Adrenal gland (tissue), 12 donors: ENCODE data around the gene RSPH4A. TPM values are rescaled to one million over a fixed set of nuclear protein-coding genes. Genes with fewer than 3 reads are reported as not detected.
"Not testable (repeated sequence)": the region's sequence is repeated elsewhere in the genome, so short reads cannot be mapped to it uniquely, and the experiment has no call there.

Experiments used
- DNase-seq, 7 donors: peaks; one replicate each; pipeline ENCODE4 v3.0.0-alpha.2; 2019 to 2020
- H3K27ac ChIP-seq, 5 donors: fragments of 200-600 bp; sonication (generic) in 4 of 5; 1 replicate in 3 of 5; 2 replicates in 2 of 5; pipeline versions ENCODE4 v1.5.1 to v1.8.0; 2016 to 2020; ENCODE audit warnings: mild to moderate bottlenecking in 1 of 5
- H3K27me3 ChIP-seq: fragments of 200-600 bp; 2 replicates; pipeline ENCODE4 v1.8.0; 2021
- H3K36me3 ChIP-seq, 2 donors: fragments of 200-600 bp; replicated peaks in 1 of 2; 1 replicate in 1 of 2; 2 replicates in 1 of 2; pipeline versions ENCODE4 v1.5.1 to v1.8.0; 2018 to 2022
- H3K4me1 ChIP-seq, 2 donors: fragments of 200-600 bp; replicated peaks in 1 of 2; 1 replicate in 1 of 2; 2 replicates in 1 of 2; pipeline versions ENCODE4 v1.5.1 to v1.8.0; 2018 to 2021
- H3K4me3 ChIP-seq, 4 donors: fragments of 200-600 bp; sonication (generic) in 3 of 4; one replicate each; pipeline ENCODE4 v1.5.1; 2016 to 2018
- H3K9me3 ChIP-seq, 3 donors: fragments of 200-600 bp; sonication (generic) in 1 of 3; replicated peaks in 1 of 3; 1 replicate in 2 of 3; 2 replicates in 1 of 3; pipeline versions ENCODE4 v1.5.1 to v1.8.0; 2016 to 2021
- POLR2A ChIP-seq, 2 donors: fragments of 450-650 bp; IDR thresholded peaks; one replicate each; pipeline ENCODE4 v1.6.1; 2017; ENCODE audit warnings: antibody characterized with exemption in 2 of 2, mild to moderate bottlenecking in 2 of 2, moderate library complexity in 1 of 2
- WGBS, 4 donors: extraction: QIAGEN DNeasy Blood & Tissue Kit in 2 of 4; methylation state at CpG; one replicate each; pipeline versions ENCODE4 v1.1.5 to v1.1.7; 2013 to 2017; 5-methylcytosine and 5-hydroxymethylcytosine counted together
- intact Hi-C, 2 donors: fragments of 100-400 bp; cut with DNase I; formaldehyde crosslinking; loops; one replicate each; pipeline versions ENCODE4 v1.14.1 to v1.15.0; 2022 to 2023
- polyA plus RNA-seq, 3 donors: library from polyadenylated mRNA; stranded (reverse); fragments of 200-250 nt in 2 of 3; fragments of 350-450 nt in 1 of 3; fragmentation: Illumina TruSeq in 1 of 3; extraction: RNeasy Lipid Tissue Mini Kit (QIAGEN cat#74804) in 1 of 3; gene quantifications; one replicate each; pipeline ENCODE4 v1.2.3, GENCODE V29; 2013 to 2014
- total RNA-seq, 9 donors: library from RNA; depleted of rRNA in 4 of 9; stranded (reverse); fragments of >200 nt in 4 of 9; fragments of 120-200 nt in 1 of 9; fragmentation: NEBNext Ultra II Directional in 1 of 9; extraction: Animal tissue kit (Norgen Biotek cat#: 25700) in 1 of 9; gene quantifications; one replicate each; pipeline versions ENCODE4 v1.1.0 to v1.2.4, GENCODE V29; 2013 to 2023
- TF ChIP-seq, protein P1 (sequence below), 6 experiments: fragments of 450-650 bp in 4 of 6; fragments of 200-600 bp in 2 of 6; sonication (generic) in 1 of 6; IDR thresholded peaks; 1 replicate in 5 of 6; 2 replicates in 1 of 6; pipeline versions ENCODE4 v1.5.1 to v1.8.0; 2016 to 2021; ENCODE audit warnings: antibody characterized with exemption in 6 of 6, mild to moderate bottlenecking in 2 of 6, moderate library complexity in 1 of 6
- donor health status: healthy with polysubstance abuse.
- donor health status: Bipolar disorder and iron deficiency.
- donor health status: DM: yes; HTN: yes; CAD: no.
- donor health status: DM: no; HTN: no; CAD: no.
- donor health status: DM: no; HTN: no; CAD: no.
- donor health status: DM: yes; HTN: yes; CAD: no.

Gene RSPH4A
- total and polyA plus RNA-seq, 12 donors = 0.14 to 1.5 (median 0.58) TPM; not detected in 2

DNA sequence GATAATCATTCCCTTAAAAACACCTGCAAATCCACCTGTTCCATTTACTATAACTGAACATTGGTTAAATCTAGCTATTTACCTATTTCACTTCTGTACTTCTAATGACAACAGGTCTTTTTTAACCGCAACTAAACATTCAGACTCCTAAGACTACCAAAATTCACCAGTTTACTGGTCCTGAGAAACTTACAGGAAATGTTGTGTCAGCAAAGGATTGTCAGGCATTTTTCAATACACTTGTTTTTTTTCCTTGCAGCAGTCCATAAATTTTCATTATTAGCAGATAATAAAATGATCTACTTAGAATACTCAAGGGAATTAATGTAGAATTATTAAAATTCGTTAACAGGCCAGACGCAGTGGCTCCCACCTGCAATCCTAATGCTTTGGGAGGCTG, 47.0 kb downstream of the RSPH4A start:
- no peak for TF ChIP-seq POLR2A (IDR thresholded peaks at IDR 0.05)
- TF ChIP-seq, protein P1, sequence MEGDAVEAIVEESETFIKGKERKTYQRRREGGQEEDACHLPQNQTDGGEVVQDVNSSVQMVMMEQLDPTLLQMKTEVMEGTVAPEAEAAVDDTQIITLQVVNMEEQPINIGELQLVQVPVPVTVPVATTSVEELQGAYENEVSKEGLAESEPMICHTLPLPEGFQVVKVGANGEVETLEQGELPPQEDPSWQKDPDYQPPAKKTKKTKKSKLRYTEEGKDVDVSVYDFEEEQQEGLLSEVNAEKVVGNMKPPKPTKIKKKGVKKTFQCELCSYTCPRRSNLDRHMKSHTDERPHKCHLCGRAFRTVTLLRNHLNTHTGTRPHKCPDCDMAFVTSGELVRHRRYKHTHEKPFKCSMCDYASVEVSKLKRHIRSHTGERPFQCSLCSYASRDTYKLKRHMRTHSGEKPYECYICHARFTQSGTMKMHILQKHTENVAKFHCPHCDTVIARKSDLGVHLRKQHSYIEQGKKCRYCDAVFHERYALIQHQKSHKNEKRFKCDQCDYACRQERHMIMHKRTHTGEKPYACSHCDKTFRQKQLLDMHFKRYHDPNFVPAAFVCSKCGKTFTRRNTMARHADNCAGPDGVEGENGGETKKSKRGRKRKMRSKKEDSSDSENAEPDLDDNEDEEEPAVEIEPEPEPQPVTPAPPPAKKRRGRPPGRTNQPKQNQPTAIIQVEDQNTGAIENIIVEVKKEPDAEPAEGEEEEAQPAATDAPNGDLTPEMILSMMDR (IDR thresholded peaks at IDR 0.05) = no peak
- Histone ChIP-seq H3K27ac (no peak overlapping the region), H3K36me3 (no peaks in the 10 kb centered on the region), H3K27me3 (no peaks in the 10 kb centered on the region), H3K4me3 (no peak overlapping the region), H3K9me3 (no peaks in the 10 kb centered on the region), H3K4me1 (peaks cover 6 to 34% of the 10 kb centered on the region in 2 donors)
- DNase-seq = no peak
- intact Hi-C loops = no loop called here
- 92 to 97% (median 94%) methylated on average over 3 of the region's 3 CpGs for WGBS, 4 donors

DNA sequence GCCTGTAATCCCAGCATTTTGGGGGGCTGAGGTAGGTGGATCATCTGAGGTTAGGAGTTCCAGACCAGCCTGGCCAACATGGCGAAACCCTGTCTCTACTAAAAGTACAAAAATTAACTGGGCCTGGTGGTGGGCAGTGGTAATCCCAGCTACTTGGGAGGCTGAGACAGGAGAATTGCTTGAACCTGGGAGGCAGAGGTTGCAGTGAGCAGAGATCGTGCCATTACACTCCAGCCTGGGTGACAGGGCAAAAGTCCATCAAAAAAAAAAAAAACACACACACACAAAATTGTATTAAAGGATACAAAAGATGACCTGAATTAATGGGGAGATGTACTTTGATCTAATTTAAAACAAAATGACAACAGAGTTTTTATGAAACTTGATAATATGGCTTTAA, 47.9 kb downstream of the RSPH4A start:
- H3K36me3 ChIP-seq, H3K4me3 ChIP-seq, H3K9me3 ChIP-seq, DNase-seq, H3K27ac ChIP-seq, H3K27me3 ChIP-seq, intact Hi-C loops: not testable (repeated sequence)
- peaks cover 6 to 34% of the 10 kb centered on the region in 2 donors for H3K4me1 ChIP-seq
- WGBS, 4 donors = 96 to 100% (median 98%) methylated on average over 2 of the region's 2 CpGs

DNA sequence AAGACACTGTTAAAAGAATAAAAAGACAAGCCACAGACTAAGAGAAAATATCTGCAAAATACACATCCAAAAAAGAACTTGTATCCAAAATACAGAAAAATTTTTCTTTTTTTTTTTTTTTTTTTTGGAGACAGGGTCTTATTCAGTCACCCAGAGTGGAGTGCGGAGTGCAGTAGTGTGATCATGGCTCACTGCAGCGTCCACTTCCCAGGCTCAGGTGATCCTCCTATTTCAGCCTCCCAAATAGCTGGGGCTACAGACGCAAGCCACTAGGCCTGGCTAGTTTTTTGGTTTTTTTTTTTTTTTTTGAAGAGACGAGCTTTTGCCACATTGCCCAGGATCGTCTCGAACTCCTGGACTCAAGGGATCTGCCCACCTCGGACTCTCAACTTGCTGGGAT, 49.2 kb downstream of the RSPH4A start:
- H3K36me3 ChIP-seq = no peaks in the 10 kb centered on the region
- no peak for TF ChIP-seq POLR2A (IDR thresholded peaks at IDR 0.05)
- TF ChIP-seq, protein P1 (IDR thresholded peaks at IDR 0.05) = no peak
- no peaks in the 10 kb centered on the region for H3K27me3 ChIP-seq
- no peak overlapping the region for H3K27ac ChIP-seq
- H3K9me3 ChIP-seq = no peaks in the 10 kb centered on the region
- no peak overlapping the region for H3K4me3 ChIP-seq
- 90 to 94% (median 92%) methylated on average over 7 of the region's 7 CpGs for WGBS, 4 donors
- intact Hi-C loops = no loop called here
- no peak for DNase-seq
- H3K4me1 ChIP-seq = peaks cover 6 to 34% of the 10 kb centered on the region in 2 donors

DNA sequence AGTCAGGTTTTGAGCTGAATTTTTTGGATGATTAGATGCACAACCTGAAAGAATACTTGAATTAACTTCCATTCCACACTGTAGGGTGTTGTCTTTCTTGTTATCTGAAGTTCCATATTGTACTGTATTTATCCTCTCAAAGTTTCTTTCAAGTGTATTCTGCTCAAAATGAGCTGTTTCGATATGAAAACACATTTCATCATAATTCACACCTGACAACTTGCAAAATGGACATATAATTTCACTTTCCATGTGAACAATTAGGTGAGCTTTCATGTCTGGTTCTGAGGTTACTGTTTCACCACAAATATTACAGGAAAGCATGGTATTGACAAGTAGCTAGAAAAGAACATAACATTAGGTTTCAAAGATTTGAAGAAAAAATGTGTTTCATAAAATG, 50.6 kb downstream of the RSPH4A start:
- Histone ChIP-seq H3K9me3 (no peaks in the 10 kb centered on the region), H3K27ac (no peak overlapping the region), H3K27me3 (no peaks in the 10 kb centered on the region), H3K4me1 (peaks cover 6 to 34% of the 10 kb centered on the region in 2 donors), H3K36me3 (no peaks in the 10 kb centered on the region), H3K4me3 (no peak overlapping the region)
- no peak for DNase-seq
- 68 to 84% (median 71%) methylated on average over 1 of the region's 1 CpG for WGBS, 4 donors
- intact Hi-C loops = no loop called here
- TF ChIP-seq, protein P1 (IDR thresholded peaks at IDR 0.05) = no peak

DNA sequence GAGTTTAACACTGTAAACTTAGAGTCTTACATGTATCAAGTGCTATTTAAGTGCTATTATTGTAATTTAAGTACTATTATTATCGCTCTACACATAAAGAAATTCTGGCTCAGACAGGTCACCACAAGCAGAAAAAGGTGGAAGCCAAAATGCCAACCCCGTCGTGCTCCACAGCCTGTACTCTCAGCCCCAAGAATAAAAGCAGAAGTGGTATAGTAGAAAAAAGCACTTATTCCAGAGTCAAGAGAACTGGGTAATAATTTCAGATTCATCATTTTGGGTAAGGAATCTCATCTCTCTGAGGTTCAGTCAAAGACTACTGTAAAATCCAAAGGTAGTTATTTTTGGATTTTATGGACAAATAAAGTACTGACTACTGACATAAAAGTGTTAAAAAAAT, 51.3 kb downstream of the RSPH4A start:
- Histone ChIP-seq H3K4me1 (peaks cover 6 to 34% of the 10 kb centered on the region in 2 donors), H3K27ac (peak overlapping the region in 1 of 5 donors; percentile 81), H3K36me3 (no peaks in the 10 kb centered on the region), H3K9me3 (no peaks in the 10 kb centered on the region), H3K4me3 (peak overlapping the region in 2 of 4 donors; percentile 41 to 82), H3K27me3 (no peaks in the 10 kb centered on the region)
- no peak for DNase-seq
- intact Hi-C loops = no loop called here
- WGBS, 4 donors = 27 to 33% (median 28%) methylated on average over 3 of the region's 3 CpGs
- TF ChIP-seq POLR2A (IDR thresholded peaks at IDR 0.05) = no peak
- TF ChIP-seq, protein P1 (IDR thresholded peaks at IDR 0.05) = no peak
